HG03342 (cell line): ENCODE data around the gene ARHGAP28.

ENCODE experiments used
- ATAC-seq: cut with Tn5 transposase; IDR thresholded peaks from one replicate; pipeline ENCODE4 v1.9.1; 2021; ENCODE audit warnings: mild to moderate bottlenecking, moderate library complexity; ENCODE audit not compliant: unreplicated experiment

The ARHGAP28 gene, protein sequence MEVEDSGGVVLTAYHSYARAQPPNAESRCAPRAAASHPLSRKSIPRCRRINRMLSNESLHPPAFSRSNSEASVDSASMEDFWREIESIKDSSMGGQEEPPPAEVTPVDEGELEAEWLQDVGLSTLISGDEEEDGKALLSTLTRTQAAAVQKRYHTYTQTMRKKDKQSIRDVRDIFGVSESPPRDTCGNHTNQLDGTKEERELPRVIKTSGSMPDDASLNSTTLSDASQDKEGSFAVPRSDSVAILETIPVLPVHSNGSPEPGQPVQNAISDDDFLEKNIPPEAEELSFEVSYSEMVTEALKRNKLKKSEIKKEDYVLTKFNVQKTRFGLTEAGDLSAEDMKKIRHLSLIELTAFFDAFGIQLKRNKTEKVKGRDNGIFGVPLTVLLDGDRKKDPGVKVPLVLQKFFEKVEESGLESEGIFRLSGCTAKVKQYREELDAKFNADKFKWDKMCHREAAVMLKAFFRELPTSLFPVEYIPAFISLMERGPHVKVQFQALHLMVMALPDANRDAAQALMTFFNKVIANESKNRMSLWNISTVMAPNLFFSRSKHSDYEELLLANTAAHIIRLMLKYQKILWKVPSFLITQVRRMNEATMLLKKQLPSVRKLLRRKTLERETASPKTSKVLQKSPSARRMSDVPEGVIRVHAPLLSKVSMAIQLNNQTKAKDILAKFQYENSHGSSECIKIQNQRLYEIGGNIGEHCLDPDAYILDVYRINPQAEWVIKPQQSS

DNA sequence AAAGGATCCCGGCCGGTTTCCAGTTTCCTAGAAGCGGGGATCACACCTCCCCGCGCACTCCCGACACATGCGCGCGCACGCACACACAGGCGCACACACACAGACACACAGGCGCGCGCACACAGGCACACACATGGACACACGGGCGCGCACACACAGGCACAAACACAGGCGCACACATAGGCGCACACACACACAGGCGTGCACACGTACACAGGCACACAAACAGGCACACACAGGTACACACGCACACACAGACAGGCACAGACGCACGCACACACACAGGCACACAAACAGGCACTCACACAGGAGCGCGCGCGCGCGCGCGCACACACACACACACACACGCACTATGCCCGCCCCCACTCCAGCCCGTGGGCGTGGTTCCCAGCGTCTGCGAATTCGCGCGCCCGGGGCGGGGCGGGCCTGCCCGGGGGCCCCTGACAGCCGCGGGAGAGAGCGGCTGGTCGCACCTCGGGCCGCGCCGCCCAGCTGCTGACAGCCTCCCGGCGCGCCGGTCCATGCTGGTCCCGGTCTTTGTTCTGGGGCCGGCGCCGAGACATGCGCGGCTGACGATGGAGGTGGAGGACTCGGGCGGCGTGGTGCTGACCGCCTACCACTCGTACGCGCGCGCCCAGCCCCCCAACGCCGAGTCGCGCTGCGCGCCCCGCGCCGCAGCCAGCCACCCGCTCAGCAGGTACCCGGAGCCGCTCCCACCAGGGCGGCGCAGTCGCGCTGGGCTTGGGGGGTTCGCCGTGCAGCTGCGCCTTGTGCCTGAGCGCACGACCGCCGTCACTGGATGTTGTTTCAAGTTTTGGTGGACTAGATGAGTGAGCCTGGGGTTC lies at the start of gene ARHGAP28:
Gene ARHGAP28, plus strand, starts transcription at position 470 of the 845 bp plus-strand sequence. Its CDS starts 106 bp downstream, at position 576.
- ATAC-seq, result no peak

DNA sequence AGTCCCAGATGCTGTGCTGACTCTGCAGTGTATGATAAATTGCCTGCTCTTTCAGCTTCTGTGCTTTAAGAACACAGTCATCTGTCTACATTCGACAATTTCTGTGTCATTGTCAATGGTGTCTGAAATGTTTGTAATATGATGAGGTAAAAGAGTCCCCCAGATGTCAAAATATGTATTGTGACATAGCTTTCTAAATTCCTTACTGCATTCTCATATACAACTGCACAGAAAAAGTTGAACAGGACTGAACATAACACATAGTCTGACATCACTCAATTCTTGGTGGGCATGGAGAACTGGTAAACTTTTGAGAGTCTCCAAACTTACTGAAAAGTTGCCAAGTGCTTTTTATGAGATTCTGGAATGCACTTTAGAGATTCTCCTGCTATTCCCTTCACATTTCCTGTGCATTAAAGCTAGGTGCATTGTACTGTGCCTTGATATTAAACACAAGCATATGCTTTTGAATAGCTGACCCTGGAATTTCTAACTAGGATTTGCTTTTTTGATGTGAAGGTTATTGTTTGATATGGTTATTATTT lies 48.1 kb upstream of the ARHGAP28 start:
- ATAC-seq, result no peak

DNA sequence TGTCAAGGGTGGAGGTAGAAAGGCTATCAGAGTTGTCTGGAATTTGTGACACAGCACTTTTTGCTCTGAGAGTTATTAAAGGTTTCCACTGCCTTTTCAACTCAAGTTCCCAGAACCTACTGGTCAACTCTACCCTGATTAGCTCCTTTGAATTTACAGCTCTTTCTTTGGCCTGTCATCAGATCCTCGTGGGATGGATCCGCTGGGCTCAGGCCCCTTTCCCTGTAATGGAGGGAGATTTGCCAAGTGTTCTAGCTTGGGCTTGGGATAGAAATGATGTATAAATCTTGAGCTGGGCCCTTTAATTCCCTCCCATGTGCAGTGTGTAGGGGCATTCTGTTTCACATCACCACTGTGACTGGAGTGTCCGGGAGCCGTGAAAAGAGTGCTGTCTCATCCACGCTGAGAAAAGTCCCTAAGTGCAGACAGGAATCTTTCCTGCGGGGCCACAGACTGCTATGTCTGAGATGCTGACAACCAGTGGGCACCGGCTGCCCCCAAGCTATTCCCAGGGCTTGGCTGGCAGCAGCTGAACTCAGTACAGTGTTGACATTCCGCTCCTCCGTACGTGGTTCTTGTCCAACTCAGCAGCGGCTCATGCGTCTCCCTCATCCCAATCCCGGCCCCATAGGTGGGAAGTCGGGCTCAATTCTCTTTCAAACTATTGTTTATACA lies 46.9 kb upstream of the ARHGAP28 start:
- no peak for ATAC-seq

DNA sequence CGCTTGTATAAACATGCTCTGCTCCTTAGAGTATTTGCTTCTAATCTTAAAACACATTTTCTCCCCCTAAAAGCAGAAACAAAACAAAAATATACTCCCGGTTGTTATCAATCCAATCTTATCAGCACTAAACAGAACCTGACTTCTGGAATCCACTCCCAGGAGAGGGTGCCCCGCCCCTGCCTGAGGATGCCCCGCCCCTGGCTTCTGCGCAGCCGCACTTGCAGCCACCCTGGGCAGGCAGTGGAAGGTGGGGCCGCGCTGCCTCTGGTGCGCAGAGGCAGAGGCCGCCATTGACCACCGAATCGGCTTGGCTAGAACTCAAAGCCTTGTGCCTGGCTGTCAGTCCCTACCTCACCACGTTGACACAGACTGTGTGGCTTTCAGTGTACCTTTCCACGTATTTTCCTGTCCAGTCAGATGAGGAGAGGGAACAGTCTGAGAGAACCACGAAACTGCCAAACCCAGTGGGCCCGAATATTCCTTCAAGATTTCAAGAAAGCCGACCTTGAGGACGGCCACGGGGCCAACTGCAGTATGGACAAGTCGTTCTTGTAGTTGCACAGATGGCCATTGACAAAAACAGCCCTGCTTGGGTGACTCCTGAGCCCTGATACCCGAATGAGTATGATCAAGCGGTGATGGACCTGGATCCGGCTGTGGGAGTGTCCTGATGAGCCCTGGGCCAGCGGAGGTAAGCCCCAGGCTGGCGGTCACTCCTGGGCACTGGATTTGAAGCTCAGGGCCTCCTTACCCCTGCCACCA lies 46.2 kb upstream of the ARHGAP28 start:
- ATAC-seq, result no peak

DNA sequence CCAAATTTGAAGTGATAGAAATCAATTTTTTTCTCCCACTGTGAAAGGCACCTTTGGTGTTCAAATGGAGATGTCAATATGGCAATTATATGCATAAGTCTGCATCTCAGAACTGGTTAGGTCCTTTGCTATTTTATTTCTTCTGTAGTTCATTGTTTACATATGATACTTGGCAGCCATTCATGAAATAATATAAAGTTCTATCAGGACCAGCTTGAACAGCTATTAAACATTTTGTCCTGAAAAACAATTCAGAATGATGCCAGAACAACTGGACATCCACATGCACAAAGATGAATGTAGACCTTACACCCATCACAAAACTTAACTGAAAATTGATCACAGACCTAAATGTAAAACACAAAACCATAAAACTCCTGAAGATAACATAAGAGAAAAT lies 41.8 kb upstream of the ARHGAP28 start:
- no peak for ATAC-seq

DNA sequence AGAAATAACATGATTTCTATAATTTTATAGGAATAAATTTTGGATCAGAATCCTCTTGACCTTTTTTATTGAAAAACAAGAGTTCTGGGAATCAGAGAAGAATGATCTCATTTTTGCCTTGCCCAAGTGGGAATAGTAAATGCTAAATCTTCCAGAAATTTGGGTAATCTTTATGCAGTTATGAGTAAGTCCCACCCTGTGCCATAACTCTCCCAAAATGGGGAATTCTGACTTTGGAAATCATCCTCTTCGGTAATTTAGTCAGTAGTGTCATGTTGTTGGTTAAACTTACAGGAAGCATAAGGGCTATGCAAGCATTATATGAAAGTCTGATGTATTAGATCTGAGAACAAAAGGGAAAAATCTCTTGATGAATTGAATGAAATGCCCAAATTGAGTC lies 20.6 kb upstream of the ARHGAP28 start:
- no peak for ATAC-seq

DNA sequence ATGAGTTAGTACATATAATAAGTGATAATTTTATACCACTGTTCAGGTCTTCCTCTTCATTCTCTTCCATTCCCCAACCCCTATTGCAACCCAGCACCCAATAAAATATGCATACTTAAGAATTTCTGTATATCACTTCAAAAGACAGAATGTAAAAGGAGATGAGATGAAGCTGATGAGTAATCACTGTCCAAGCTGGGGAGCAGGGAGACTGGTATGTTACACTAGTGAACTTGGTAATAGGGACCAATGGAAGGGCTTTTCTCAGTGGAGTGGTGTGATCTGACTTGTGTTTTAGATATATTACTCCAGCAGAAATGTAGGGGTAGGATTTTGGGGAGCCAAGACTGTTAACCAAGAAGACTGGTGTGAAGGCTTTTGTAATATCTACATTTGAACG lies 18.0 kb upstream of the ARHGAP28 start:
- no peak for ATAC-seq

DNA sequence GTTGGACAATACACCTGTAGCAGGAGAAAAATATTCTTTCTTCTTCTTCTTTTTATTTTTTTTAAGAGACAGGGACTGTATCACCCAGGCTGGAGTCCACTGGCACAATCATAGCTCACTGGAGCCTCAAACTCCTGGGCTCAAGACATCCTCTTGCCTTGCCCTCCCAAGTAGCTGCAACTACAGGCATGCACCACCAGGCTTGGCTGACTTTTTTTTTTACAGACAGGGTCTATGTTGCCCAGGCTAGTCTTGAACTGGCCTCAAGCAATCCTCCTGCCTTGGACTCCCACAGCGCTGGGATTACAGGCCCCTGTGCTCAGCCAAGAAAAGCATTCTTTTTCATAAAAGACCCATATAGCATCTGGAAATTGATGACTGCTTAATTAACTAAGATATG lies 17.1 kb upstream of the ARHGAP28 start:
- no peak for ATAC-seq

DNA sequence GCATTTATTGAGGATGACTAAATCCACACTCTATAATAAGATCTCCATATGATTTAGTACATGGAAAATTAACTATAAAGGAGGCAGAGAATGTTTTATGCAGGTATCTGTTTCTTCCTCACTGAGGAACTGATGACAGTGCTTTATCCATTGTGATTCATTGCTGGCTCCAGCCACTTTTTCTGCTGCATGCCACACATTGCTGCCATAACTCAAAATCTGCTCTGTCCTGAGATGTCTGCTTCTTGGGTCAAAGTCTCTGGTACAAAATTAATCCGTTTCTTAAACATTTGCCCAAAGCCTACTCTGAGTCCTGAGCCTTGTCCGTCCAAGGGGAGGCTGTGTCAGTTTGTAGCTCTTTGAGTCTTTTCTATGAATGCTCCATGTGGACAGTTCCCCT lies 15.5 kb upstream of the ARHGAP28 start:
- no peak for ATAC-seq

DNA sequence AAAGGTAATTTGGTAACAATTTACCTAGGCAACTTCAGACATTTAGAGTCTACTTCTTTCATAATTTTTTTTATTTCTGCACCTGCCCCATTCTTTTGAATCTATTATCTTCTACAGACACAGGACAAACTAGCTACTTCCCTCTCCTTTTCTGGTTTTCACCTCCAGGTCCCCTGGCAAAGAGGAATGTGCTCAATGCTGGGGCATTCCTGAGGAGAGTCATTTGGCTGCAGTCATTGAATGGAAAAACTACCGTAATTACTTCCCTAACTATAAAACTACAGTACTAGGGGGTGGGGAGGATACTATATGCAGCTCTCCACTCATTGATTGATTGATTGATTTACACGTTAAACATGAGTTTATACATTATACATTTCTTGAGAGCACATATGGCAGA lies 11.2 kb upstream of the ARHGAP28 start:
- ATAC-seq, result no peak

DNA sequence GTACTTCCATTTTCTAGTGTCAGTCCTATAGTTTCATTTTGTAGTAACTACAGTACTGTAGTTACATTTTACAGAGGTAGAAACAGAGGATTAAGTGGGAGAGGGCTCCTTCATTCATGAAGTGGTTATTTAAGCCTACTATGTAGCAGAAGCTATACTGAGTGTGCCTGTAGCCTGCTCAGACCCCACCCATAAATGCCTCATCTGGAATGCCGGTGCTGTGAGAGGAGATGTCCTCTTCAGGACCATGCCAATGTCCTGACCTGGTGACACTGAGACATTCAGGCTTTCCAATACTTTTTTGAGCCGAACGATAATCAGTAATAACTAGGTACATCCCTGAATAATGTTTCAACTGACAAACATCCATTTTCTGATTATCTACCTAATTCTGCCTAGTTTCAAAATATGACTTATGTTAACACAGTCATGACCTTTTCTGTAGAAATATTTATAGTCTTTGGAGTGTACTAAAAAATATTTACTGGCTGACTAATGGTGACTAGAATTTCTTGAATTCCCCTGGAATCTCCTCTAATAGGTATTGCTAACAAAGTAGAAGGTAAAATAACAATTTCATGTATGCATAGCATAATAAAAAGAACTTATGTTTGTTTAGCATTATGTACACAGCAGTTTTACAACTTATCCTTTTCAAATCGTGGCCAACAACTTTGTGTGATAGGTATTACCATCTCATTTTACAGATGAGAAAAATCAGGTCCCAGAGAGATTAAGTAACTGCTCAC lies 10.2 kb upstream of the ARHGAP28 start:
- ATAC-seq, result no peak

DNA sequence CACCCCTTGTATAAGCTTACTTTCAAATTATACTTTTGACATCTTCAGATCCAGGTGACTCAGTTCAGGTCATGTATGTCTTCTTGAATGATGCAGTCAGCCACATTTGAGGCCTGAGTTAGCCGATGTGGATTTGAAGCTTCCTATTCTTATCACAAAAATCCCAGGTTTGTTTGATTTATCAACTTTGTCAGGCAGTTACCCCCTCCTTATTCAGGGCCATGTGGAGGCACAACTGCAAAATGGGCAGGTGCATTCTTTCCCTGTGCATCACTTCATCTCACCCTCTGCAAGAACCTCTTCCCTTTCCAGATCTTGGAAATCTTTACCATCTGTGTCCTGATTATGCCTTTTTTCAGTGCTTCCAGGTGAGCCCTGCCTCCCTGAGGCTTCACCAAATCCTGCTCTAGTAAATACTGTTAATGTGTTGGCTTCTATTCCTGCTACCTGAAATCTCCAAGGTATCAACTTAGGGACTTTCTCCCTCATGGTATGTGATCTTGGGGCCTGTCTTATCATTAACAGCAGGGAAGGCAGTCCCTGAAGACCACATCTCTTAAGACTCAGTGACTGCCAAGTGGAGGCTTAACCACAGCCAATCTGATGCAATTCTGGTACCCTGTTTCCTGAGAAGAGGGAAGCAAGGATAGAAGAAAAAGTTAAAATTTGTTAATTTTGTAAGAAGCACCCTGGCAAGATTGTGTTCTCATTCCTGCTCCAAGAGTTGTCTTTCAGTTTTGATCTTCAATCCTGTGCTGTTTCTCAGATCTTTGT lies 9.4 kb upstream of the ARHGAP28 start:
- no peak for ATAC-seq

DNA sequence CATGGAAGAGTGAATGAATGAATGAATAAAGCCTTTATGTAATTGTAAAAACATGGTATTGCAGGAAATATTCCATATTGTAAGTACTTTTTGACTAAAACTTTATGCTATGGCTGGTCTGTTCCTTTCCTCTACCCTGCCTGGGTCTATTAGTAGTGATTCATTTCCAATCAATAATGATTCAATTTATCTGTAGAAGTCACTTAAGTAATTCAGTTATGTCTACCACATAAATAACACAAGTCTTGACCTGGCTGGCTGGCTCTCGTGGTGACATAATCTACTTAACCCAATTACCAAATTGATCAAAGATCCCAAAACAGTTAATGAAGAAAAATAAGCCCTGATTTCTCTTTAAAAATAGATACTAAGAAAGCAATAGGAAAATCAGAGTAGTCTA lies 7.8 kb upstream of the ARHGAP28 start:
- ATAC-seq, result no peak

DNA sequence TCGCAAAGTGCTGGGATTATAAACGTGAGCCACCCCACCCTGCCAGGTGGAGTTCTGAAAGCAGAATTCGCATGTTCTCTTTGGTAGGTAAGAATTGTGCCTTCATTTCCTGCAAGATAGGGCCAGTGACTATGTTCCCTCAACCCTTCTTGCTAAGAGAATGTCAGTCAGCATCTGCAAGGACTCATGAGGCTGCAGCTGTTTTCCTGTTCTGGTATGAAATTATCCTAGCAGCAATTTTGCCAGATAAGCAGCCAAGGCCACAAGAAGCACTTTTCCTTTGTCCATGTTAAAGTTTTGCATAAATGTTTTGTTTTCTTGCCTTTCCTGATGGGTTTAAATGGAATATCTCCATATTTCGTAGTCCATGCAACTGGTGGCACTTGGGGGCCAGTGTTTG lies 6.8 kb upstream of the ARHGAP28 start:
- ATAC-seq, result no peak

DNA sequence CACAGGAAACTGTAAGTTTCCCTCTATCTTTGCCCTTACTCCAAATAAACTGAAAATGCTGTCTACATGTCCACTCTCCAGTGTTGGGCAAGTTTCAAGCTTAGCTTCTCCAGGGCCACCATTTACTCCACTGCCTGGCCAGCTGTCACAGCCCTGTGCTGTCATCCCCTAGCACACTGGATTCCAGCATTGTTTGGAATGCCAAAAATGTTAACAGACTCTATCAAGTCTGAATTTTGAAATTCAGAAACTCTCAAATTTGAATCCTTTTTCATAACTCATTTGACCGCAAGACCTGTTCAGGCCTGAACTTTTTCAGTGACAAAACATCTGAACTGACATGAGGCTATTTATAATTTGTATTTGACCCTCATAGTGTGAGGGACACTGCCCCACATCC lies 5.2 kb upstream of the ARHGAP28 start:
- no peak for ATAC-seq

DNA sequence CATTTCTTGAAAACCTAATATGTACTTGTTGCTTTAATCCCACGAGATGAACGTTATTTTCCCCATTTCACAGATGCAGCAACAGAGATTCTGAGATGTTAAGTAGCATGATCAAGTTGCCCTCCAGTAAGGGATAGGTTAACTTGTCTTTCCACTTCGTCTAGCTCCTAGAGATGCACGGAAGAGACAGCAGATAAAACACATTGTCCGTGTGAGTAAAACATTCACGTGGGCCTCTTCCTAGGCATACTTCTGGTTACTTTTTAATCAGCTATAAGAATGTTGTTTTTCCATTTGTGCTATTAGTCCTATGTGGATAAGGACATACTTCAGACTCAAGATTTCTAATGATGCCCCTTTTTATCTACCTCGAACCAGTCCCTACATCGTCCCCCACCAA lies 1.2 kb upstream of the ARHGAP28 start:
- no peak for ATAC-seq

DNA sequence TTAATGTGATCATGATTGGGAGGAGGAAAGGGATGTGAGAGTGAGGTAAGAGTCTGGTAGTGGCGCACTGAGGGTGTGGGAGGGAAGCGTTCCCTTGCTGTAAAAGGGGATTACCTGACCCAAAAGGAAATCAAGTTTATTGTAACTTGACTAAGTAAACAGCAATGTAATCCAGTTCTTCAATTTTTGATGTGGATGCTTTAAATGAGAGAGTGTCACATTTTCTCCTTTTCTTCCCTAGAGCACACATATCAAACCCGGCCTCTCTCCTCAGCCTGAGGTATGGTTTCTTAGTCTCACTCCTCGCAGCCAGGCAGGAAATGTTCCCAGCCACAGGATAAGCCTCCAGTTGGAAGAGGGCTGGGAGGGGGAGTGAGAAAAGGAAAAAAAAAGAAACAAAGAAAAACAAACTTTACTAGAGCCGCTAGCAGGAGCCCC lies 688 bp upstream of the ARHGAP28 start:
- no peak for ATAC-seq
